NB4 (cell line): ENCODE measurements around the gene SLC15A4.
A peak's percentile ranks its signal among the peaks of the same experiment; 100 is the strongest.
"Not testable (repeated sequence)": the region's sequence is repeated elsewhere in the genome, so short reads cannot be mapped to it uniquely, and the experiment has no call there.

Experiments used
- DNase-seq: peaks from one replicate; pipeline ENCODE4 v3.0.0; 2010; ENCODE audit warnings: low read depth
- H3K4me3 ChIP-seq: one replicate; pipeline ENCODE4 v1.5.1; 2011; ENCODE audit warnings: mild to moderate bottlenecking, low read depth, low read length, moderate library complexity
- CTCF ChIP-seq: IDR thresholded peaks from one replicate; pipeline ENCODE4 v1.5.1; 2012; ENCODE audit warnings: low read depth, low read length
- MAX ChIP-seq: IDR thresholded peaks from 2 replicates; pipeline ENCODE4 v1.6.1; 2011; ENCODE audit warnings: low read depth, low read length
- MYC ChIP-seq: IDR thresholded peaks from 2 replicates; pipeline ENCODE4 v1.6.1; 2011; ENCODE audit warnings: low read depth, low read length
- POLR2A ChIP-seq: IDR thresholded peaks from 2 replicates; pipeline ENCODE4 v1.6.1; 2011; ENCODE audit warnings: mild to moderate bottlenecking; ENCODE audit not compliant: insufficient read length; ENCODE audit errors: extremely low read depth

SLC15A4 gene

DNA sequence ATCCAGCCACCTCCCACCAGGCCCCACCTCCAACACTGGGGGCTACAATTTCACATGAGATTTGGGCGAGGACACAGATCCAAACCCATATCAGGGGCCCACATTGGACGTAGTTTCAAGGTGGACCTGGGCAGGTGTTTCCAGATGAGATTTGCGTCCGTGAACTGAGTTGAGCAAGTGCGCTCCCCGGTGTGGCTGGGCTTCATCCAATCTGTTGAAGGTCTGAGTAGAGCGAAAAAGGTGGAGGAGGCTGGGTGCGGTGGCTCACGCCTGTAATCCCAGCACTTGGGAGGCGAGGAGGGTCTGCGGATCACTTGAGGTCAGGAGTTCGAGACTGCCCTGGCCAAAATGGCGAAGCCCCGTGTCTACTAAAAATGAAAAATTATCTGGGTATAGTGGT is 24.6 kb upstream of the SLC15A4 start:
- TF ChIP-seq POLR2A (no peak), MYC (no peak), MAX (no peak), CTCF (no peak)
- no peak overlapping the region for H3K4me3 ChIP-seq

GRCh38 chr12:128846671-128847070 is 22.9 kb upstream of the SLC15A4 start:
- H3K4me3 ChIP-seq, DNase-seq: not testable (repeated sequence)

More for the DNA sequence above, 24.6 kb upstream of the SLC15A4 start:
- DNase-seq: no peak

DNA sequence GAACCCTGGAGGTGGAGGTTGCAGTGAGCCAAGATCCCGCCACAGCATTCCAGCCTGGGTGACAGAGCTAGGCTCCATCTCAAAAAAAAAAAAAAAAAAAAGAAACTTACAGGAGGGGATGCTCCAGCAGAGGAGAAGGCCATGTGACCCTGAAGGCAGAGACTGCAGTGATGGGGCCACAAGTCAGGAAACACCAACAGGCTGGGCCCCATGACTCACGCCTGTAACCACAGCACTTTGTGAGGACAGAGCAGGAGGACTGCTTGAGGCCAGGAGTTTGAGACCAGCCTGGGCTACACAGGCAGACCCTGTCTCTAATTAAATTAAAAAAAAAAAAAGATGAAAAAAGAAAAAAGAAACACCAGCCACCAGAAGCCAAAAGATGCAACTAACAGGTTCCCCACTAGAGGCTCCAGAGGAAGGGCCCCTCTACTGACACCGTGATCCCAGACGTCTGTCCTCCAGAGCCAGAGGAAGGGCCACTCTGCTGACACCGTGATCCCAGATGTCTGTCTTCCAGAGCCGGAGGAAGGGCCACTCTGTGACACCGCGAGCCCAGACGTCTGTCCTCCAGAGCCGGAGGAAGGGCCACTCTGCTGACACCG is 20.4 kb upstream of the SLC15A4 start:
- H3K4me3 ChIP-seq: no peak overlapping the region
- peak; percentile 78 for DNase-seq
- TF ChIP-seq CTCF: peak; percentile 12
- no peak for TF ChIP-seq POLR2A
- peak; percentile 43; the same call in 1 of the 2 replicates for TF ChIP-seq MAX
- no peak for TF ChIP-seq MYC

- TF ChIP-seq MAX: no peak
- TF ChIP-seq CTCF: no peak
- no peak for TF ChIP-seq POLR2A
- no peak overlapping the region for H3K4me3 ChIP-seq
- DNase-seq: no peak
Measured at GRCh38 chr12:128843538-128843937, 19.8 kb upstream of the SLC15A4 start.

DNA sequence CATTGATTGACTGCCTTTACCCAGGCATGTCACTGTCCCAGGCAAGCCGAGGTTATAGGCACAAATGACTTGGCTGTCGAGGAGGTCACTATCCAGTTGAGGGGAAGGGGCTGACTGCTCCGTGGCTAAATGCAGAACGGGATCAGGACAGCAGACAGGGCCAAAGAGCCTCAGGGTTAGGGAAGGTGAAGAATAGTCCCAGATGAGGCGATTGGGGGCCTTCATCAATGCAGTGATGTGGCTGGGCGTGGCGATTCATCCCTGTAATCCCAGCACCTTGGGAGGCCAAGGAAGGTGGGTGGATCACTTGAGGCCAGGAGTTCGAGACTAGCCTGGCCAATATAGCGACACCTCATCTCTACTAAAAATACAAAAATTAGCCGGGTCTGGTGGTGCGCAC is 18.8 kb upstream of the SLC15A4 start:
- no peak for DNase-seq
- H3K4me3 ChIP-seq: no peak overlapping the region
- TF ChIP-seq CTCF (no peak), POLR2A (no peak), MAX (no peak)

DNA sequence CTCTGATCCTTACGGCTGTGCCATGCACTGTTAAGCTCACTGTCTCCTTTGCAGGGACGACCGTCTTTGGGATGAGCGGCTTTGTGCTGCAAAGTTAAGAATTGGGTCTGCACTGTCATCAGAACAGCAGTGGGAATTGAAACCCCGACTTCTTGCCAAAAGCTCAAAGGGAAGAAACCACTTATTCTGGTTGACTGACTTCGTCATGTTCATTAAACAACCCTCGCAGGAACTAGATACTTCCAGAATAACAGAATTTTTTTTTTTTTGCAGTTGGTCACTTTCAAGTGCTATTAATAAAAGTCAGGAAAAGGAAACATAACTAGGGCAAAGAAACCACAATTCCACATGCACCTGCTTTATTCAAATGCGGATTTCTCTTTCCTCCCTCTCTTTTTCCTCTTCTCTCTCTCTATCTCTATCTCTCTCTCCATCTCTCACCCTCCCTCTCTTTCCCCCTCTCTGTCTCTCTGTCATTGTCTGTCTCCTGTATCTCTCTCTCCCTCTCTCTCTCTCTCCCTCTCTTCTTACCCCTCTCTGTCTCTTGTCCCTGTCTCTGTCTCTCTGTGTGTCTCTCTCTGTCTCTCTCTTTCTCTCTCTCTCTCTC is 17.2 kb upstream of the SLC15A4 start:
- TF ChIP-seq POLR2A (no peak), MAX (no peak), MYC (no peak), CTCF (no peak)
- DNase-seq: no peak
- no peak overlapping the region for H3K4me3 ChIP-seq

GRCh38 chr12:128839885-128840284 is 16.1 kb upstream of the SLC15A4 start:
- not testable (repeated sequence) for H3K4me3 ChIP-seq, DNase-seq
